ENCODE measurements around the gene DCST2. TPM values are rescaled to one million over a fixed set of nuclear protein-coding genes. Genes with fewer than 3 reads are reported as not detected.

The DCST2 gene
- polyA plus RNA-seq, 3 donors: 2.6 TPM; not detected in 2

- Mint-ChIP-seq H3K36me3 (peaks cover 0 to 3% of the 10 kb centered on the region in 2 donors), H3K9me3 (no peaks in the 10 kb centered on the region), H3K4me1 (peaks cover 50% of the 10 kb centered on the region), H3K4me3 (peak overlapping the region; percentile 94 to 96), H3K27me3 (ENCODE audit: low read depth in 3 of 3) (peaks cover 0 to 4% (median 0%) of the 10 kb centered on the region in 3 donors), H3K27ac (peak overlapping the region; percentile 87 to 96 (median 90))
- Histone ChIP-seq H3K27ac (ENCODE audit: low read depth in 1 of 2, low read length in 2 of 2) (peak overlapping the region; percentile 87 to 95), H3K4me1 (ENCODE audit: control insufficient read depth in 1 of 2, insufficient read depth in 2 of 2, low read length in 2 of 2) (peaks cover 60 to 71% of the 10 kb centered on the region in 2 donors), H4K20me1 (ENCODE audit: insufficient read depth, low read length) (peaks cover 12% of the 10 kb centered on the region), H3K4me3 (replicated peaks in 1 of 3; ENCODE audit: low read depth in 2 of 3, low read length in 3 of 3) (peak overlapping the region; percentile 67 to 98 (median 77)), H3K4me2 (replicated peaks; ENCODE audit: extremely low read depth, low read length, poor library complexity, severe bottlenecking) (peak overlapping the region; percentile 90), H2AFZ (ENCODE audit: insufficient read depth, low read depth, low read length, poor library complexity, severe bottlenecking) (peak overlapping the region; percentile 48), H3K9me3 (replicated peaks in 1 of 2; ENCODE audit: control insufficient read depth in 1 of 2, insufficient read depth in 1 of 2, low read length in 2 of 2) (no peaks in the 10 kb centered on the region), H3K27me3 (ENCODE audit: control insufficient read depth in 2 of 2, insufficient read depth in 2 of 2, low read length in 2 of 2) (no peaks in the 10 kb centered on the region), H3K9ac (ENCODE audit: insufficient read depth, low read length, poor library complexity, severe bottlenecking) (peak overlapping the region; percentile 81), H3K79me2 (ENCODE audit: insufficient read depth, low read length) (peaks cover 56% of the 10 kb centered on the region), H3K36me3 (replicated peaks in 1 of 2; ENCODE audit: control insufficient read depth in 1 of 2, insufficient read depth in 2 of 2, low read length in 2 of 2) (no peaks in the 10 kb centered on the region)
- 0% methylated on average over 4 of the region's 13 CpGs for WGBS (ENCODE audit: insufficient coverage)
- no peak for DNase-seq
- TF ChIP-seq CTCF (IDR thresholded peaks at IDR 0.05): no peak
- intact Hi-C loops (cut with micrococcal nuclease): loop anchor here (2.0 to 5.0 kb wide), 4 partner anchors 16 to 62 kb away; partner anchors contain the start of genes PYGO2 (in 2 of the 2), ADAM15 (in 1 of the 2) and EFNA4 (in 1 of the 2)
These were observed 33.2 kb downstream of the DCST2 start for GRCh38 chr1:155000411-155000725.

GRCh38 chr1:154999571-155000410, 33.8 kb downstream of the DCST2 start:
- no peaks in the 10 kb centered on the region for H3K9me3 ChIP-seq (replicated peaks in 1 of 2; ENCODE audit: control insufficient read depth in 1 of 2, insufficient read depth in 1 of 2, low read length in 2 of 2)
- H3K4me2 ChIP-seq (replicated peaks; ENCODE audit: extremely low read depth, low read length, poor library complexity, severe bottlenecking): peak overlapping the region; percentile 90
- H4K20me1 ChIP-seq (ENCODE audit: insufficient read depth, low read length): peaks cover 12% of the 10 kb centered on the region
- intact Hi-C loops (cut with micrococcal nuclease): loop anchor here (2.0 to 5.0 kb wide), 4 partner anchors 17 to 63 kb away; partner anchors contain the start of genes PYGO2 (in 2 of the 2), ADAM15 (in 1 of the 2) and EFNA4 (in 1 of the 2)
- H2AFZ ChIP-seq (ENCODE audit: insufficient read depth, low read depth, low read length, poor library complexity, severe bottlenecking): peak overlapping the region; percentile 72
- peak overlapping the region; percentile 55 to 94 (median 84) for H3K27ac Mint-ChIP-seq
- H3K4me1 ChIP-seq (ENCODE audit: control insufficient read depth in 1 of 2, insufficient read depth in 2 of 2, low read length in 2 of 2): peaks cover 60 to 71% of the 10 kb centered on the region in 2 donors
- peaks cover 0 to 3% of the 10 kb centered on the region in 2 donors for H3K36me3 Mint-ChIP-seq
- 0% methylated on average over 30 of the region's 50 CpGs for WGBS (ENCODE audit: insufficient coverage)
- DNase-seq: no peak
- peak overlapping the region; percentile 87 to 95 for H3K27ac ChIP-seq (ENCODE audit: low read depth in 1 of 2, low read length in 2 of 2)
- no peaks in the 10 kb centered on the region for H3K9me3 Mint-ChIP-seq
- no peaks in the 10 kb centered on the region for H3K27me3 ChIP-seq (ENCODE audit: control insufficient read depth in 2 of 2, insufficient read depth in 2 of 2, low read length in 2 of 2)
- H3K36me3 ChIP-seq (replicated peaks in 1 of 2; ENCODE audit: control insufficient read depth in 1 of 2, insufficient read depth in 2 of 2, low read length in 2 of 2): no peaks in the 10 kb centered on the region
- H3K27me3 Mint-ChIP-seq (ENCODE audit: low read depth in 3 of 3): peaks cover 0 to 4% (median under 1%) of the 10 kb centered on the region in 3 donors
- H3K4me3 ChIP-seq (replicated peaks in 1 of 3; ENCODE audit: low read depth in 2 of 3, low read length in 3 of 3): peak overlapping the region; percentile 67 to 98 (median 77)
- peaks cover 51% of the 10 kb centered on the region for H3K4me1 Mint-ChIP-seq
- no peak for TF ChIP-seq CTCF (IDR thresholded peaks at IDR 0.05)
- peak overlapping the region; percentile 94 to 96 for H3K4me3 Mint-ChIP-seq
- peaks cover 50% of the 10 kb centered on the region for H3K79me2 ChIP-seq (ENCODE audit: insufficient read depth, low read length)
- H3K9ac ChIP-seq (ENCODE audit: insufficient read depth, low read length, poor library complexity, severe bottlenecking): peak overlapping the region; percentile 38
